GM18867 (cell line): ENCODE measurements around the gene SFTPA2.
"Not testable (repeated sequence)": the region's sequence is repeated elsewhere in the genome, so short reads cannot be mapped to it uniquely, and the experiment has no call there.

Experiments
- ATAC-seq: cut with Tn5 transposase; IDR thresholded peaks from one replicate; pipeline ENCODE4 v1.9.1; 2021; ENCODE audit warnings: mild to moderate bottlenecking, moderate library complexity; ENCODE audit not compliant: unreplicated experiment

The SFTPA2 gene

DNA sequence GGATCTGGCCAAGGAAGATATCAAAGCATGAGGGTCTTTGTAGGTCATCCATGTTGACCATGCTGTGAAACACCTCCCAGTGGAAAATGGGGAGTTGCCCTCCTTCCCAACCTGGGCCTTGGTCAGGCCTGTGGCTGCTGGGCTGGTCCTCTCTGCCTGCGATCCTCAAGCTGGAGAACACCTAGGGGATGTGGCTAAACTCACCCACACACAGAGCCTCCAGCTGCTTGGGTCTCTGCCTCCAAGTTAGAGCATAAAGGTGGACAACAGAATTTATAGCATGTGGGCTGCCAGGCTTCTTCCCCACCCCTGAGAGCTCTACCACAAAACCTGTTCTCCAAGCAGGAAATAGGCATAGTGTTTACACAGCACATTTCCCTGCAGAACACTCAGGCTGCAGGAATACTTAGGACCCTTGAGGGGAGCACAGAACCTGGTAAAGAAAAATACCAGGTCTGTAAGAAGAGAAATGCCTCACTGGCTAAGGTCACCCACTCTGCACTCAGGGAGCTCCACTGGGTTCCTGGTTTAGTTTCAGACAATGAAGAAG, at the start of gene SFTPA2:
Gene SFTPA2 (minus strand): TSS at position 248 of the 550 bp plus-strand sequence. CDS start 924 bp downstream, outside the sequence.
- no peak for ATAC-seq

GRCh38 chr10:79608505-79609375, 48.5 kb upstream of the SFTPA2 start:
- ATAC-seq = peak; percentile 42

- no peak for ATAC-seq
These were observed 45.1 kb upstream of the SFTPA2 start for GRCh38 chr10:79605308-79605707.

DNA sequence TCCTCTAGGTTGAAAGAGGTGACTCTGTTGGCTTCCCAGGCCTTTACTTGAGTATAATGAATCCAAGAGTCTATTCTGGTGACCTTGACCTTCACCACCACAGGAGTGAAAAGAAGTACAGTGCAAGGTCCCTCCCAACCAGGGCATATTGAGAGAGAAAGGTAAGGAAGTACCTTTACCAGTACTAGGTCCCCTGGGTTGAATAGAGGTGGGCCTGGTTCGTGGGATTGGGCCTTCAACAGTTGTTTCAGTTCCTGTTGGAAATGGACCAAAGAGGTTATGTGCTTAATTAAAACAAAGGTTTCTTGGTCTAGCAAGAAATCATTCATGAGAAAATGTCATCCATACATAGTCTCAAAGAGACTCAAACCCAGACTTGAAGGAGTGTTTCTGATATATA, 44.1 kb upstream of the SFTPA2 start:
- no peak for ATAC-seq

DNA sequence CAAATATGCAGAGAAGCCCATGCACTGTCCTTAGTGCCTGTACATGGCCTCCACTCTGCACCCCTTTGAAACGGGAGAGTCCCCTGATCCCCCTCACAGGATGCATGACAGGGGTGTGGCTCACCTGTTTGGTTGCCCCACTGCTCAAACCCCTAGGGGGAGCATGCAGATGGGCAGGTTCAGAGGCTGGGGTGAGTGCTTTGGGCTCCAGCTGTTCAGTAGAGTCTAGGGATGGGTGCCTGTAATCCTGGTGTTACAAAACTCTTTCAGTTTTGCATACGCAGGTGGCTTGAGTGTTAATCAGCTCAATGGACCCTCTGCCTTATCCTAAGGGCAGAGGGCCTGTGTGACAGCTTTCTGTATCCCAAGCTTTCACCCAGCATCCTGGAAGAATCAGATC, 42.7 kb upstream of the SFTPA2 start:
- ATAC-seq = no peak

DNA sequence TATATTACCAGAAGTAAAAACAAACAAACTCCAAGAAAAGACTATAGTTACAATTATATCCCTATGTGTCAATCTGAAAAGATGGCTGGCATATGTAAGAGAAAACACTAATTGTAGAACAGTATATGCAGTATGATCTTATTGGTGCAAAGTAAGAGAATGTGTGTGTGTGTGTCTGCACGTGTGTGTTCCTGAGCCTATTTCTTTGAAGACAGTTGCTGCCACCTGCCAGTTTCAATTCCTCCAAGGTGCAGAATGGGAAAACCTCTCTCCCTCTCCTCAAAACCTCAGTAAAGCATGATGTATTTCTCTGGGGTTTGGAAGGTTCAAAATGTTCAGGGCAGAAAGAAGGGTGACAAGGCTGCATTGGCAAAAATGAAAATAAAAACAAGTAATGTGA, 41.7 kb upstream of the SFTPA2 start:
- no peak for ATAC-seq

DNA sequence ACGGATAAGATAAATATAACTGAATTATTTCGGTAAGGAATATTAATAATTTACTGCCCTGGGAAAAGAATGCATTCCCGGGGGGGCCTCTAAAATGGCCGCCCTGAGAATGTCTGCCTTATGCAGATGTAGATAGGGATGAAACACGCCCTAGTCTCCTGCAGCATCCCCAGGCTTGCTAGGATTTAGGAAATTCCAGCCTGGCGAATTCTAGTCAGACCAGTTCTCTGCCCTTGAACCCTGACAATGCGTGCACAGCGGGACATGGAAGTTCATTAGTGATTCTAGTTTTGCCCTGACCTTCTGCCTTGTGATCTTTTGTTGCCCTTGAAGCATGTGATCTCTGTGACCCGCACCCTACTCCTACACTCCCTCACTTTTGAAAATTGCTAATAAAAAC, 39.4 kb upstream of the SFTPA2 start:
- not testable (repeated sequence) for ATAC-seq

- no peak for ATAC-seq
These were observed 35.3 kb upstream of the SFTPA2 start for GRCh38 chr10:79595510-79595909.

DNA sequence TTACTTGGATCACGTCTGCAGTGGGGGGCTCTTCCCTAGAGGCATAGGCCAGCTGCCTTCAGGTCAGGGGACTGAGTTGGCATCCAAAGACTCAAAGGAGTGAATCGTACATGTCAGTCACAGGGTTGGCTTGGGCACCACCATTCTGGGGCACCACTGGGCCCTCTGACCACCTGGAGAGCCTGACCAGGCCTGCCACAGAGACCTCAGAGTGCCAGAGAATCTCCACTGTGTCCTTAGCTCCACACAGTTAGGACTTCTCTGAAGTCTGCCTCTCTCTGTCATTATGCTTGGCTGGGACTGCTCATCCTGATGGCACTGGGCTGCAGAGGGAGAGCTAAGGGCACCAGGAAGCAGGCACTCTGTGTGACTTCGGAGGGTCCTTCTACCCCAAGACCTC, 34.4 kb upstream of the SFTPA2 start:
- not testable (repeated sequence) for ATAC-seq

DNA sequence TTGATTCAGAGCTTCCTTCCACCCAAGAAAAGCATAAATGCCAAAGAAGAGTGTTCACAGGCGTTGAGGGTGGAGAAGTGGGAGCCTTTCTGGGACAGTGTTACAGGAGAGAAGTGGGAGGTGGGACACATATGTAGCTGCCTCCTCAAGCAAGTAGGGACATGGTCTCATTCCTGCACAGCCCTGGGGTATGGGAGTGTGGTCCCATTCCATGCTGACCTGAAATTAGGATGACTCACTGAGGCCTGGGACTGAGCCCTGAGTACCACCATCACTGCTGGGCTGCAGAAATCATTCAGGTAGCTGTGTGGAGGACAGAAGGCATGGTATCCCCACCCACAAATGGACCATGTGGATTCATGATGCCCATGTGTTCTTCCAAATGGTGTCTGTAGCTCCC, 33.2 kb upstream of the SFTPA2 start:
- ATAC-seq = no peak

- ATAC-seq = no peak
These were observed 28.6 kb upstream of the SFTPA2 start for GRCh38 chr10:79588800-79589199.

DNA sequence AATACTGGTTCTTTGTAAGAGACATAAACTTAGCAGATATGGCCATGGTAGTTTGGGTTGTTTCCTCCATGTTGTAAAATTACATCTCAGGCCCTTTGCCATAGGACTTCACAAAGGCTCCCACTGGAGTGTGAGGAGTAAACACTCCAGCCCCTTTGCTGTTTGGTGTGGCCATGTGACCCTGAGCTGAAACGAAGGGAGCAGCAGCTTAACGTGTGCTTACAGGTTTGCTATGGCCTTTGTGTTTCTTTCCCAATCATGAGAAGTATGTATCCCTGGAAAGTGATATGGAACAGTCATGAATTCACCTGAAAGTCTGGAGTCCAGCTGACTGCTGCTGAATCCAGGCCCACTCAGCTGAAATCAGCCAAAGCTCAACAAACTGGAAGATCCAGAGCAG, 26.7 kb upstream of the SFTPA2 start:
- ATAC-seq = no peak

DNA sequence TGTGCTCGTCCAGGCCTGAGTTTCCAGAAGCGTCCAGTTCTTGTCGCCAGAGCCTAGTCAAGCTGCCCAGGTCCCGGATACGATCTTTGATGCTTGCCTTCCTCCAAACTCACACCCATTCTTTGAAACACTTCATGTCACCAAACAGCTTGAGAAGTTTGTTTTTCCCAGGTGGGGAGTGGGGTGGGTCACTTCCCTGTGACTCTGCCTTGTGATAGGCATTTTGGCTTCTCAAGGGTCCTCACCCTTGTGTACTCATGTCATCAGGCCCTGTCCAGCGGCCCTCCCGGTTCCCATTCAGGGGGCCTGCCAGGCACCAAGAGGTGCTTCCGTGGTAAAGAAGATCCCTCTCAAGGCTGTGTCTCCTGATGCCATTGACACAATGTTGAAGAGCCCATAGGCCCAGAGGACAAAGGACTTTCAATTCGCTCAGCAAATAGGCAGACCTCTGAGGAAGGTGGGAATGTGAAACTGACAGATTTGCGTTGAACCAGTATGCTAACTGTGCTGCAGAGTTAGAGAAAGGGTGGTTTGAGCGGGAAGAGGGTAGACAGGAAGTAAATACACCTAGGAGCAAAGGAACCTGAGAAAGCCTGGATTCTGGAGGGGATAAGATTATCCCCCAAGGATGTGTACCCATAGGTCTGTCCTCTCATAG, 25.8 kb upstream of the SFTPA2 start:
- ATAC-seq = no peak

DNA sequence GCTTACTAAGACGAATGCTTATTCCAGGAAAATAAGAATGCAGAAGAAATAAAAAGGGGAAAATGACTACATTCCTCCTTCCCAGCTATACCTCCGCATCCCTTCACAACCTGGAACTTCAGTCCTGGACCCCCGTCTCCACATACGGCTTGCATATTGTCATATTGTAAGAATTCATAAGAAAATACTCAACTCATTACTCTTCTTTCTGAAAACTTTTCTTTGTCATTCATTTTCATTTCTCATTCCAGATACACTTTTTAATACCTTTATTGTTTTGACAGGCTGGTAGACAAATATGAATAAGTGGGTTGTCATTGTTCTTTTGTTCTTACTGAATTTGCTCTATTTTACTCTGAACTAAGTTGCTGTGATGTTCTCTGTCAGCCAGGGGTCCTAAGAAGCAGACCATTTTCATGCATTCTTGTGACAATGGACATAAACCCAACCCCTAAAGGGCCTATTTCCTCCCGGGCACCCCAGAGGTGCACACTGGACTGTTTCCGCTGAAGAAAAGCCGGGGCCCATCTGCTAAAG, 23.3 kb upstream of the SFTPA2 start:
- no peak for ATAC-seq

- ATAC-seq = not testable (repeated sequence)
These were observed 22.7 kb upstream of the SFTPA2 start for GRCh38 chr10:79582954-79583353.

- no peak for ATAC-seq
These were observed 21.9 kb upstream of the SFTPA2 start for GRCh38 chr10:79582096-79582495.

GRCh38 chr10:79581044-79581443, 20.8 kb upstream of the SFTPA2 start:
- no peak for ATAC-seq

DNA sequence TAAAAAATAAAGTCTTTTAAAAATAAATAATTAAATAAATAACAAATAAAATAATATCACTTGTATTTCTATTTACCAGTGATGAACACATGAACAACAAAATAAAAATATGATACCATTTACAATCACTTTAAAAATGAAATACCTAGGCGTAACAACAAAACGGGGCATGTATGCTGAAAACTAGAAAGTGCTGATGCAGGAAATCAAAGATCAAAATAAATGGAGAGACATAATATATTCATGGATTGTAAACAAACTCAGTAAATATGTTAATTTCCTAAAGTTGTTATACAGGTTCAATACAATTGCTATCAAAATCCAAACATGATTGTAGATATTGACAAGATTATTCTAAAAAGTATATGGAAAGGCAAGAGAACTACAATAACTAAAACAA, 19.2 kb upstream of the SFTPA2 start:
- no peak for ATAC-seq

GRCh38 chr10:79570624-79571023, 10.4 kb upstream of the SFTPA2 start:
- ATAC-seq = not testable (repeated sequence)

DNA sequence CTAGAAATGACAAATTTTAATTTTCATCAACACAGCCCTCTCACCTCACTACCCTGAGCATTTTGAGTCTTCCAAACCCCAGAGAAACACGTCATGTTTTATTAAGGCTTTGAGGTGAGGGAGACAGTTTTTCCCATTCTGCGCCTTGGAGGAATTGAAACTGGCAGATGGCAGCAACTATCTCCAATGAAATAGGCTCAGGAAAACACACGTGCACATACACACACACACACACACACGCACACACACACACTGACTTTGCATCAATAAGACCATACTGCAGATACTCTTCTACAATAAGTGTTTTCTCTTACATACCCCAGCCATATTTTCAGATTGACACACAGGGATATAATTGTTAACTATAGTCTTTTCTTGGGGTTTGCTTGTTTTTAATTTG, 3.2 kb upstream of the SFTPA2 start:
- ATAC-seq = no peak

GRCh38 chr10:79562135-79562756, 2.0 kb upstream of the SFTPA2 start:
- ATAC-seq = peak; percentile 84
